Measurements from ENCODE around the gene KRT13.

- TF ChIP-seq CTCF (IDR thresholded peaks at IDR 0.05; ENCODE audit: poor library complexity, severe bottlenecking) (no peak), EZH2 (IDR thresholded peaks at IDR 0.05; ENCODE audit: borderline replicate concordance, insufficient read depth, low read length, poor library complexity, severe bottlenecking) (no peak), POLR2AphosphoS5 (IDR thresholded peaks at IDR 0.05) (no peak), EP300 (conservative IDR thresholded peaks at IDR 0.05; ENCODE audit: poor library complexity, severe bottlenecking) (no peak), REST (IDR thresholded peaks at IDR 0.05; ENCODE audit: borderline replicate concordance) (no peak)
These were observed 25.3 kb downstream of the KRT13 start for GRCh38 chr17:41480136-41480535.

All from neural cell (in vitro differentiated cells).